ENCODE results near the gene ASB13. TPM values are rescaled to one million over a fixed set of nuclear protein-coding genes. Genes with fewer than 3 reads are reported as not detected.

Gene ASB13
- total and polyA plus RNA-seq, 2 donors (not counting 1 experiment from before 2014, with no cell fraction given) = 5.4 to 15.4 TPM

- no peak for TF ChIP-seq EZH2 (IDR thresholded peaks at IDR 0.05; ENCODE audit: low read length, missing control alignments)
- peak; percentile 56 to 70 for TF ChIP-seq CTCF (conservative IDR thresholded peaks at IDR 0.05 in 1 of 2, IDR thresholded peaks at IDR 0.05 in 1 of 2; ENCODE audit: low read depth in 1 of 2, low read length in 2 of 2)
- H4K20me1 ChIP-seq (ENCODE audit: control insufficient read depth, extremely low read depth, insufficient read depth, low read length) = no peaks in the 10 kb centered on the region
- peak; percentile 74 to 77 for DNase-seq (ENCODE audit: low read depth in 2 of 2)
Observed at GRCh38 chr10:5684971-5685763, 18.8 kb upstream of the ASB13 start.

GRCh38 chr10:5684318-5684970 lies 18.0 kb upstream of the ASB13 start, which contains the start of gene TASOR2:
TASOR2 (plus strand) TSS chr10:5684838; CDS start chr10:5720643, 35,805 bp downstream.
- no peak for TF ChIP-seq CTCF (conservative IDR thresholded peaks at IDR 0.05 in 1 of 2, IDR thresholded peaks at IDR 0.05 in 1 of 2; ENCODE audit: low read depth in 1 of 2, low read length in 2 of 2)
- no peak for TF ChIP-seq EZH2 (IDR thresholded peaks at IDR 0.05; ENCODE audit: low read length, missing control alignments)
- peak within 1 kb of the TSS; percentile 87 for H3K9ac ChIP-seq (ENCODE audit: insufficient read depth, low read length)
- no peaks in the 10 kb centered on the region for H3K9me3 ChIP-seq (ENCODE audit: control insufficient read depth, insufficient read depth, low read depth, low read length)
- H3K4me3 ChIP-seq (replicated peaks in 1 of 4; ENCODE audit: control extremely low read depth in 1 of 4, insufficient read depth in 1 of 4, low read depth in 3 of 4, low read length in 4 of 4) = peak within 1 kb of the TSS; percentile 80 to 94 (median 90)
- peak within 1 kb of the TSS; percentile 87 for H3K27ac ChIP-seq (ENCODE audit: insufficient read depth, low read length)
- peak; percentile 95 to 98 for DNase-seq (ENCODE audit: low read depth in 2 of 2)
- H4K20me1 ChIP-seq (ENCODE audit: control insufficient read depth, extremely low read depth, insufficient read depth, low read length) = no peaks in the 10 kb centered on the region
- H3K36me3 ChIP-seq (ENCODE audit: control insufficient read depth, insufficient read depth, low read length) = no peaks in the 10 kb centered on the region
- H3K79me2 ChIP-seq (ENCODE audit: control insufficient read depth, insufficient read depth, low read length) = peaks cover 45% of the 10 kb centered on the region
- peak within 1 kb of the TSS; percentile 62 for H3K4me2 ChIP-seq (ENCODE audit: extremely low read depth, insufficient read depth, low read length)
- H2AFZ ChIP-seq (ENCODE audit: low read length) = peak within 1 kb of the TSS; percentile 90
- no peaks in the 10 kb centered on the region for H3K4me1 ChIP-seq (ENCODE audit: control insufficient read depth, extremely low read depth, insufficient read depth, low read length)
- H3K27me3 ChIP-seq (ENCODE audit: control insufficient read depth, insufficient read depth, low read length) = no peaks in the 10 kb centered on the region

More at GRCh38 chr10:5684971-5685763, 18.8 kb upstream of the ASB13 start:
- Histone ChIP-seq H3K36me3 (ENCODE audit: control insufficient read depth, insufficient read depth, low read length) (no peaks in the 10 kb centered on the region), H3K27me3 (ENCODE audit: control insufficient read depth, insufficient read depth, low read length) (no peaks in the 10 kb centered on the region), H3K27ac (ENCODE audit: insufficient read depth, low read length) (peak overlapping the region; percentile 87), H3K9ac (ENCODE audit: insufficient read depth, low read length) (peak overlapping the region; percentile 87), H3K4me2 (ENCODE audit: extremely low read depth, insufficient read depth, low read length) (peak overlapping the region; percentile 42), H3K79me2 (ENCODE audit: control insufficient read depth, insufficient read depth, low read length) (peaks cover 45% of the 10 kb centered on the region), H3K9me3 (ENCODE audit: control insufficient read depth, insufficient read depth, low read depth, low read length) (no peaks in the 10 kb centered on the region), H3K4me3 (replicated peaks in 1 of 4; ENCODE audit: control extremely low read depth in 1 of 4, insufficient read depth in 1 of 4, low read depth in 3 of 4, low read length in 4 of 4) (peak overlapping the region; percentile 80 to 94 (median 90)), H2AFZ (ENCODE audit: low read length) (peak overlapping the region; percentile 73), H3K4me1 (ENCODE audit: control insufficient read depth, extremely low read depth, insufficient read depth, low read length) (no peaks in the 10 kb centered on the region)

- H3K79me2 ChIP-seq (ENCODE audit: control insufficient read depth, insufficient read depth, low read length) = peaks cover 32% of the 10 kb centered on the region
- no peaks in the 10 kb centered on the region for H4K20me1 ChIP-seq (ENCODE audit: control insufficient read depth, extremely low read depth, insufficient read depth, low read length)
- no peak overlapping the region for H3K27ac ChIP-seq (ENCODE audit: insufficient read depth, low read length)
- no peak overlapping the region for H2AFZ ChIP-seq (ENCODE audit: low read length)
- H3K9ac ChIP-seq (ENCODE audit: insufficient read depth, low read length) = no peak overlapping the region
- DNase-seq (ENCODE audit: low read depth in 2 of 2) = no peak
- H3K4me2 ChIP-seq (ENCODE audit: extremely low read depth, insufficient read depth, low read length) = no peak overlapping the region
- H3K27me3 ChIP-seq (ENCODE audit: control insufficient read depth, insufficient read depth, low read length) = peaks cover 2% of the 10 kb centered on the region
- H3K36me3 ChIP-seq (ENCODE audit: control insufficient read depth, insufficient read depth, low read length) = no peaks in the 10 kb centered on the region
- no peaks in the 10 kb centered on the region for H3K9me3 ChIP-seq (ENCODE audit: control insufficient read depth, insufficient read depth, low read depth, low read length)
- no peak overlapping the region for H3K4me3 ChIP-seq (replicated peaks in 1 of 4; ENCODE audit: control extremely low read depth in 1 of 4, insufficient read depth in 1 of 4, low read depth in 3 of 4, low read length in 4 of 4)
- TF ChIP-seq EZH2 (IDR thresholded peaks at IDR 0.05; ENCODE audit: low read length, missing control alignments) = no peak
- no peak for TF ChIP-seq CTCF (conservative IDR thresholded peaks at IDR 0.05 in 1 of 2, IDR thresholded peaks at IDR 0.05 in 1 of 2; ENCODE audit: low read depth in 1 of 2, low read length in 2 of 2)
- H3K4me1 ChIP-seq (ENCODE audit: control insufficient read depth, extremely low read depth, insufficient read depth, low read length) = no peaks in the 10 kb centered on the region
Observed at GRCh38 chr10:5683065-5683464, 16.7 kb upstream of the ASB13 start.
